T47D (cell line): ENCODE results near the gene PACS1.

ENCODE experiments used
- DNase-seq, 2 experiments: peaks; one replicate each; pipeline versions ENCODE4 v3.0.0 to v3.0.0-alpha.2; 2011 to 2012; ENCODE audit warnings: low read depth in 1 of 2, low spot score in 1 of 2
- JUND ChIP-seq: IDR thresholded peaks from 2 replicates; pipeline ENCODE4 v1.6.1; 2012; ENCODE audit warnings: low read depth
- in situ Hi-C: cut with HindIII; loops from 2 replicates; pipeline ENCODE4 v1.10.0; 2016; ENCODE audit warnings: low sequenced_read_pairs, low pct_unique_long_range_greater_than_20kb

PACS1 gene

DNA sequence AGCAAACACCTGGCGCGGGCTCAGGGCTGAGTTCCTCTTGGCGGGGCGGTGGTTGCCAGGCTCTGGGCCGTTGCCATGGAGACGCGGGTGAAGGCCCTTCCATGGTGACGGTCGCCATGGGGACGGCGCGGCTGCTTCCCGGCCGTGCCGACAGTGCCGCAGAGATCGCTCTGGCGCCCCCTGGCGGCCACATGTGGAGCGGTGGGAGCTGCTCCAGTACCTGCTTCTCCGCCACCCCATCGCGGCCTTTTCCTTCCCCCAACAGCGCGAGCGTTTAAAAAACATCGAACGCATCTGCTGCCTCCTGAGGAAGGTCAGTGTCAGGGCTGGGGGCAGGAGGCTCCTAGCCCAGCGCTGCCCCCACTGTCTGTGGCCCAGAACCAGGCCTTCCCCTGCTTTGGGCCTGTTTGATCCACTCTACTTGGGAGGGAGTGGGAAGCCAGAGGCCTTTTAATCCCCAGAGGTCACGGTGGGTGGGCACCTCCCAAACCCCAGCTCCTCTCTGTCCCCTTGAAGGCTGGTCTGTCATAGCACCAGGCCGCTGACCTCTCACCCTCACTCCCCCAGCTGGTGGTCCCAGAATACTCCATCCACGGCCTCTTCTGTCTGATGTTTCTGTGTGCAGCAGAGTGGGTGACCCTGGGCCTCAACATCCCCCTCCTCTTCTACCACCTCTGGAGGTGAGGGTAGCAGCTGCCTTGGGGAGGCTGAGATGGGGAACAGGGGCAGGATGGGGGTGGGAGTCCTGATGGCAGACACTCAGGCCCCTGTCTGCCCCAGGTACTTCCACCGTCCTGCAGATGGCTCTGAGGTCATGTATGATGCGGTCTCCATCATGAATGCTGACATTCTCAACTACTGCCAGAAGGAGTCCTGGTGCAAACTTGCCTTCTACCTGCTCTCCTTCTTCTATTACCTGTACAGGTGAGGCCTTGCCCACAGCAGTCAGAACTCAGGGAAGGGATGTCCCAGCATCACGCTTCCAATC, 212.7 kb downstream of the PACS1 start:
- DNase-seq: peak; percentile 97 to 98
- no peak for TF ChIP-seq JUND
- in situ Hi-C loops: no loop called here

DNA sequence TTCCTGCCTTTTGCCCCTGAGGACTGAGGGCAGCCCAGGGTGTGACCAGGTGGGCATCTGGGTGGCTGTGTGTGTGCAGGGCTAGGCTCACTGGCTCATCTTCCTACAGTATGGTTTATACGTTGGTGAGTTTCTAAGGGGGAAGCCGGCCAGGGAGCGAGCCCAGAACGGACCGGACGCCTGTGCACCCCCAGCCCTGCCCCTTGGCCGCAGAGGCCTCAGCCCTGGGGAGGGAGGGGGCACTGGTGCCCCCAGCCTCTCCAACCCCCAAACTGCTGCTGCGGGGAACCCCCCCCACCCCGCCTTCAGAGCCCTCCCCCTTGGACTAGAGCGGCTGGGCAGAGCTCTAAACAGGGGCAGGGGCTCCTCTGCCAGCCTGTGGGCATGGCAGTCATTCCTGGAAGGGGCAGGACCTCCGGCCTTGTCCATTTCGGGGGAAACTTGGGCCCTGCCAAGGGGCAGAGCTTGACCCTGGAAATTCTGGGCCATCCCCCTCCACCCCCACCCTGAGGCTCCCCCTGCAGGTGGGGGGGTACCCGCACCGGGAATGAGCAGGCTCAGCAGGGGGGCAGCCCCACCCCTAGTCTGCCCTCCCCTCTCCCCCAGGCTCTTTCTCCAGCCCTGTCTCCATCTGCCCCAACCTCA, 213.5 kb downstream of the PACS1 start:
- no peak for TF ChIP-seq JUND
- in situ Hi-C loops: no loop called here
- no peak for DNase-seq

DNA sequence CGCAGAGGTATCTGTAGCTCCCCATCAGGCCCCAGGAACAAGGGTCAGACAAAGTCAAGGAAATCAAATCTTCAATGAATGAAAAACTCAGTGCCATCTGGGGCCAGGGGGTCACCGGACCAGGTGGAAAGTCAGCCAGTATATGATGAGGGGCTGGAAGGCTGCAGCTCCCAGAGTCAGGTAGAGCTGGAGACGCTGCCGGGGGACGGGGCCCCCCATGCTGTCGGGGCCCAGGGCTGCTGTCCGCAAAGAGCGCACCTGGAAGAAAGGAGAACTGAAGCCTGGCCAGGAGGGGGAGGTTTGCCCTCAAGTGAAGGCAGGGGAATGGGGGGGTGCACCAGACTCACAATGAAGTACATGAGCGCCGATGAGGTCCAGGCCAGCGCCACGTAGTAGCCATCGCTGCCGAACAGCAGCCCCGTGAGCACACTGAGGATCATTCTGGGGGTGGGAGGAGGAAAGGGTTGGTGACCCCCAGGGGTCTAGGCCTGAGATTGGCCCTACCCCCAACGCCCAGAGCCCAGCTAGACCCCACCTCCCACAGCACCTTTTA, 214.5 kb downstream of the PACS1 start:
- no peak for DNase-seq
- in situ Hi-C loops: no loop called here
- no peak for TF ChIP-seq JUND

DNA sequence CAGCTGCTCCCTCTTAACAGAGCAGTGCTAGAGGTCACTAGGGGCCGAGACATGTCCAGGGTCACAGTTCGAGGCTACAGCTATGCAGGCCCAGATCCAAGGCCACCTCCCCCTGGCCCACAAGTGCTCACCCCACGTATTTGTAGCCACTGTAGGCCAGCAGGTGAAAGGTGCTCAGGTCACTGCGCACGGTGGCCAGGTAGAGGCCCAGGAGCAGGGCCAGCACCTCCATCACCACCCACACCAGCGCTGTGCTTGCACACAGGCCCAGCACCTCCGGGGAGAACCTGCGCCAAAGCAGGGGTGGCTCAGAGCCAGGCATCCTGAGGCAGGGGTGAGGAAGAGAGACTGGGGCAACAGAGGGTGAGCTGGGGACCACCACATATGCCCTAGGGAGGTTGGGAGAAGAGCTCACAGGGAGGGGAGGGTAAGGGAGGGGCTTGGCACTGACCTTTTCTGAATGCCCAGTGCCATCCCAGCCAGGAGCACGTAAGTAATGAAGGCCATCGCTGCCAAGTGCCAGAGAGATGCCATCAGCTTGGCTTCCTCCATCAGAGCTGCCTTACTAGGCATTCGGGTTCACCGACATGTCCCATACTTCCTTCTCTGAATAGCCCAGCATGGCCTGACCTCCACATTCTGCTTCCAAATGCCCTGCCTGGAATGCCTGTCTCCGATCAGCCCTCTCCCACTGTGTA, 215.3 kb downstream of the PACS1 start:
- in situ Hi-C loops: no loop called here
- no peak for DNase-seq
- TF ChIP-seq JUND: no peak

DNA sequence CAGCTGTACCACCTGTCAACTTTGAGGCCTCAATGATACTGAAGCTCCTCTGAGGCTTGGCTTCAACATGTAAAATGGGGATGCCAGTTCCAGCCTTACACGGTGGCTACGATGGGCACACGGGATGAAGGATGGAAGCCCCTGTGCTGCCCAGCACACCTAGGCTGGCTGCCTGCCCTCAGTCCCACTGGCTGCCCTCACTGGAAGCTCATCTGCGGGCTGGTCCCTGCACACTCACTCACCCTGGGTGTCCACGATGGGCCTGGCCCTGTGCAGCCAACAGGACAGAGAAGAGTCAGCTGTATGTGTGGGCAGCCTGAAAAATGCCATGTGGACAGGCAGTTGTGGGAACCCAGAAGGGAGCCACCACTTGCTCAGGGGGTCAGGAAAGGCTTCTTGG, 216.6 kb downstream of the PACS1 start:
- TF ChIP-seq JUND: no peak
- in situ Hi-C loops: no loop called here
- no peak for DNase-seq

DNA sequence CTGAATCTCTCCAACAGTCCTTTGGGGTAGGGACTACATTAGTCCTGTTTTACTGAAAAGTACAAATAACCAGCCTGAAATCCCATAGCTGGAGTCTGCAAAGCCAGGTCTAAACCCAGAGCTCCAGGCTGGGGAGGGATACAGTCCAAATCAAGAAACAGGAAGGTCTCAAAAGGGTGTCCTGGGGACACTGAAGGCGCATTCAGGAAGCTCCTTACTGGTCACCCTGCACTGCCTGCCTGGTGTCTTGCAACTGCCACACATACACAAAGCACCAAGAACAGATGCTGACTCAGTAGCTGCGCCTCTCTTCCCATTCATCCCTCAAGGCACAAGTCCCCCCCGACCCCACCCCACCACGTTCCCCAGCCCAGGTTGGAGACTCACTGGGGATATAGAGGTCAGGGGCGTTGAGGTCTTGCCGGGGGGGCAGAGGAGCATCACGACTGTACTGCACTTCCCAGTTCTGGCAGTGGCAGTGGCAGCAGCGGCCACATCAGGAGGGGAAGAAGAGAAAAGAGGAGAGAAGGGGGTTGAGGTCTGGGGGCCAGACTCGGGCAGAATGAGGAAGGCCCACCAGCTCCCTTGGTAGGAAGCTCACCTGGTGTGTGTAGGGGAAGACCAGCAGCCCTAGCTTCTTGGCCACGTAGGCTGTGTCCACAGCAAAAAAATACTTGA, 217.3 kb downstream of the PACS1 start:
- in situ Hi-C loops: no loop called here
- no peak for DNase-seq
- no peak for TF ChIP-seq JUND

DNA sequence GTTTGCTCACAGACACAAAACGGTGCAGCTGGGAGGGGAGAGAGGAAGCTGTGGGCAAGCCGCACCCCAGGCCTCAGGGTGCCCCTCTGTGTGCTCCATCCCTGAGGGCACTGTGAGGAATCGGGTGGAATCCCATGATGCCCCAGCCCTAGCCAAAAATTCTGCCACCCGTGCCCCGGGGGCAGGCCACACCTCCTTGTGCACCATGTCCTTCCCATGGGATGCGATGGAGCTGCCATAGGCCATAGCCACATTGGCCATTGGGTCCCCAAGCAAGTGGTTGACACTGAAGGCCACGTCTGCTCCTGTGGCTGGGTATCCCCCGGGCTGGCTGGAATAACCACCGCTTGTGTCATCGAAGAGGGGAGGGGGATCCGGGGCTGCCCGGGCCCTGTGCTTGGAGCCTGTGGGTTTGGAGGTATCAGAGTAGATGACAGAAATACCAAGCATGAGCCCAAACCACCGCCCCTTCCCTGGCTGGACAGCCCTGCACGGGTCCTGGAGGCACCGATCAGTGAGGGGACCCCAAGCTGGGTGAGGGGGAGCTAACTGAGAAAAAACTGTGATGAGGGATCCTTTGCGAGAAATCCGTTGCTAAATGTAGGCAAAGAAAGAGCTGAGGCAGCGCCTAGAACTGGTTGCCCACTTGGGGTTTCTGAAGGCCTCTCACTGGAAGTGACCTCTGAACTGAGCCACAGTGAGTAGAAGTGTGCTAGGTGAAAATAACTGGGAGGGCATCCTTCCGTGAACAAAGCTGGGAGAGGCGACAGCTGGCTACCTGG, 218.0 kb downstream of the PACS1 start:
- in situ Hi-C loops: no loop called here
- DNase-seq: no peak
- no peak for TF ChIP-seq JUND

DNA sequence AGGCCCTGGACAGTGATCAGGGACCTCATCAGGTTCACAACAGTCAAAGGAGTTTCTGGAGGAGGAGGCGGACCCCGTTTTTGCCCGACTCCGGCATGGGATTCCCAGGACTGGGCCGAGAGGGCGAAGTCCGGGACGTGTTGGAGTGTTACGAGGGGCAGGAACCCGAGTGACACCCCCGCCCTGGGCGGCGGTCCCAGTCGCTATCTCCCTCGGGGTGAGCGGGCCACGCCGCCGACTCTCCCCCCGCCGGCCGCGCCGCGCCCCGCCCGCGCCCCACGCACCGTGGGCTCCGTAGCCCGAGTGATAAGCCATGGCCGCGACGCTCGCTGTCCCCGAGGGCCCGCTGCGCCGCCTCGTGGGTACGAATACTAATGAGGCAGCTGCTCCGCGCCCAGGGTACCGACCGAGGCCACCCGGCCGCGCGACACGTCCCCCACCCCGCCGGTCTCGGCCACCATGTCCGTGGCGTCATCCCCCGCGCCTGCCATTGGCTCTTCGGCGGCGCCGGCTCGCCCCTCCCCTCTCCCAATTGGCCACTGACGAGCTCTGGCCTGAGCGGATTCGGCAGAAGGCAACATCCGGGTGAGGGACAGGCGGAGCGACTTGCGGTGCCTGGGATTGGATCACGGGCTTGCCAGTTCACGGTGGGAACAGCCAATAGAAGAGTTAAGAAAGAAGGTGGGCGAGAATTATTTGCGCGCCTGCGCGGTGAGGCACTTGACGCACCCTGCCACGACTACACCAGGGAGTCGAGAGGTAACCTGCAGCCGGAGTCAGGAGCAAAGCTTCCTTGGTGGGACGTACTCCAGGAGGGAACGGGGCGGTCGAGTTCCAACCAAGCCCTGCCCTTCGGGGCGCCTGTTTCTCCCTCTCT, 218.8 kb downstream of the PACS1 start, which contains the start of gene YIF1A:
YIF1A (minus strand) TSS at position 473 of the 877 bp plus-strand sequence; CDS start at position 315, 158 bp downstream.
- DNase-seq: peak; percentile 100
- in situ Hi-C loops: no loop called here
- TF ChIP-seq JUND: no peak

DNA sequence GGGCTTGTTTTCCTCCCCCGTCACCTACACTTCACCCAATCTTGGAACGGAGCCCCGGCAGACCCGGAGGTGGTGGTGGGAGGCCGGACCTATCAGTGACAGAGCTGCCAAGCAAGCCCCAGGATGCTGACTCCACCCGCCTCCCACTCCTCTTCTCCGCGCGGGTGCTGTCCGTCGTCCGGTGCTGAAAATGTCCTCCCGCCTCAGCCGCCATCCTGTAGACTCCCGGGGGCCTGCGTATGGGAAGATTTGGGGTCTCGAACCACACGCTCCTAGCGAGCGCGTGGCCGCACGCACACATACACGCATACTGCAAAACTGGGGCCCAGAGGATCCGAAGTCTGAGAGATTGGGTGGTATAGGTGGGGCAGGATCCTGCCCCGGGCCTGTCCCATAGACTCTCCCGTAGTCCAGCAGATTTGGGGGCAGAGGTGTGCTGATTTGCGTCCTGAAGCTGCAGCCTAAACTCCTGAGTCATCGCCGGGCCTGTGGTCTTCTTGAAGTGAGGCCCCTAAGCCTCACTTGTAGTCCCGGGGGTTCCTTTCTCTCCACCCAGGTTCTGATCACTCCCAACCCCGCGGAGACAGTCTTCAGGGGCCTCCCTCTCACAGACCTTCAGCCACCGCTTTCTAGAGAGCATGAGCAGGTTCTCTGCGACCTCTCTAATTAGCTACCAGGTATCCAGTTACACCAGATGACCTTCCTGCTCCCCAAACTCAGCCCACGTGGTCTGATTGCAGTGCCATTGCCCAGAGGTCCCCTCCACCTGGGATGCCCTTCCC, 219.7 kb downstream of the PACS1 start:
- TF ChIP-seq JUND: no peak
- peak; percentile 82 to 89 for DNase-seq
- in situ Hi-C loops: no loop called here

DNA sequence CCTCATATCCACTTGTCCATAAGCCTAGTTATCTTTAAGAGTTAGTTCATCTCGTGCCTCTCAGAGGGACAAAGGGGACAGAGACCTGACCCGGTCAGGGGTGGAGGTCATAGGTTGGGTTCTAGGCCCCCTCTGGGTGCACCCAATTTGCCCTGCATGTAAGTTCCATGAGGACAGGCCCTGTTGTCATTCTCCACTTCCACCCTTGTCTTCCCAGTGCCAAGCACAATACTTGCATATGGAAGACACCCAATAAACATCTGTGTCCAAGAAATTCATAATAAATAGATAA, 220.2 kb downstream of the PACS1 start:
- in situ Hi-C loops: no loop called here
- no peak for DNase-seq
- no peak for TF ChIP-seq JUND

DNA sequence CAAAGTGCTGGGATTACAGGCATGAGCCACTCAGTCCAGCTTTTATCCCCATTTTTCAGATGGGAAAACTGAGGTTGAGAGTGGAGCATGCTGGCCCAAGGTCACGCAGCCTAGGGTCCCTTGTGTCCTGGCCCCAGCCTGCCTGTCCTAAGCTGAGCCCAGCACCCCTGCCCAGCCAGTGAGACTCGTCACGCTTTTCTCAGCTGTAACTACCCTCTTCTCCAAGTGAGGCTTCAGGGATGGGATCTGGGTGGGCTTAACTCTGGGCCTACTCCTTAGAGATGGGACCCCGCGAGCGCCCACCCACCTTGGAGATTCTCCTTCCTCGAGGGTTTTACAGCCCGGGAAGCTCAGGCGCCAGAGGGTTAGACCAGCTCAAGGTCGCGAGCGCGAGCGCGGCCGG, 221.2 kb downstream of the PACS1 start:
- in situ Hi-C loops: no loop called here
- no peak for TF ChIP-seq JUND
- DNase-seq: no peak
